A549 treated with ZK216348 at 1 μM for 4 hours (cell line): Measurements from ENCODE around the gene ODF2. TPM values are rescaled to one million over a fixed set of nuclear protein-coding genes. Genes with fewer than 3 reads are reported as not detected.

Experiments
- total RNA-seq: library from RNA; stranded (reverse); fragments of 200-300 nt; extraction: Qiagen RNA extraction; gene quantifications from 5 replicates; pipeline ENCODE4 v1.2.3, GENCODE V29; 2022; ENCODE audit warnings: low read depth

Gene ODF2
- total RNA-seq: 26.8 to 29.4 TPM (median 28.0 TPM) in 5 replicates

DNA sequence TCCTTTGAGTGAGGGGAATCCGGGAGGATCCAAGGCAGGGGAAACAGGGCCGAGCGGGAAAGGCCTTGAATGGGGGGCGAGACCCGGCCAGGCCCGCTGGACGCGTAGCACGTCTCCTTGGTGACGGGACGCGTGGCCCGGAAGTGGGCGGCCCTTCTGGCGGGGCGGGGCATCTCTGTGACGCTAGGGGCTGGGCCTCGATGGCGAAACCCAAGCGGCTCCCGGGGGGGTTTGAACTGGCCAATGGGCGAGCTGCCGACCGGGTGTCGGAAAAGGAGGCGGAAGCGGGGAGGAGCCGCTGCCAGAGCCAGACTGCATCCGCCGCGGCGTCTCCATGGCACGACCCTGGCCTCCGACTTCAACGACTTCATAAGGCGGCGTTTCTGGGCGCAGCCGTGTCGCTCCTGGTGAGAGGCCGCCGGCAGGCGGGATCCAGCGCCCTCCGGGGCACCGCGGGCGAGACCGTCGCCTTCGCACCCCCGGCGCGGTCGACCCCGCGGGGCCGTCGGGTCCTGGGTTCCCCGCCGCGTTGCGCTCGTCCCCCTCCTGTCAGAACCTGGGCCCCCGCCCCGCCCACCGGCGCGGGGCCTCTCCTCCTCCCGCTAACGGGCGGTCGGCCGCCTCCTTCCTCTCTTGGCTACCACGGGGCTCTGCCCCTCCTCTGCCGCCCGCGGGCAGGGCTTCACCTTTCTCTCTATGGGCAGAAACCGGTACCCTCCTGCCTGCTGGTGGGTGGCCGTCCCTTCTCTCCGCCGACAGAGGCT is at the start of gene ODF2:
TSS of gene ODF2 (plus strand) at position 158 of the 764 bp plus-strand sequence. CDS start at position 244, 86 bp downstream.

DNA sequence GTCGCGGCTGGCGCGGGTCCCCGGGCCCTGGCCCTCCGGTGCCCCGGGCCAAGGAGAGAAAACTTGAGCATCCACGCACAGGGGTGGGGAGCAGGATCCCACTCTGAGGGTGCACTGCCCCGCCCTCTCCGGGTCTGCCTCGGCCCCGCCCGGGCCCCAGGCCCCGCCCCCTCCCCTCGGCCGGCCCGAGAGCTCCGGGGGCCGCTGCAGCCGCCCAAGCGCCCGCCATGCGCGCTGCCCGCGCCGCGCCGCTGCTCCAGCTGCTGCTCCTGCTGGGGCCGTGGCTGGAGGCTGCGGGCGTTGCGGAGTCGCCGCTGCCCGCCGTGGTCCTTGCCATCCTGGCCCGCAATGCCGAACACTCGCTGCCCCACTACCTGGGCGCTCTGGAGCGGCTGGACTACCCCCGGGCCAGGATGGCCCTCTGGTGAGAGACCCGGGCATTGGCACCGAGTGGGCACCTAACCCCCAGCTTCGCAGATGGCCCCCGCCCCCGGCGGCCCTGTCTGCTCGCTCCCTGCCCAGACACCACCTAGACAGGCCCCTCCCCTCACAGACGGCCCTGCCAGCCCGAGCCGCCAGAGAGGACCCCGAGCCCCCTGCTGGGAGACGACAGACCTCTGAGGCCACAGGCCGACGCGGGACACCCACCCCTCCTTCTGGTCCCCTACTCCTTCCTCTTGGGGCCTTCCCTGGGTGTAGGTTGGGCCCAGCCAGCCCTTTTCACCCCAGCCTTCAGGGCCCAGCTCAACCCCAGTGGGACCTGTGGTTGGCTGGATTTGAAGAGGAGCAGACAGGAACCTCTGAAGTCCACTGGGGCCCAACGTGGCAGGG is 34.9 kb upstream of the ODF2 start, which contains the start of gene CERCAM:
TSS of gene CERCAM (plus strand) at position 207 of the 831 bp plus-strand sequence. CDS start at position 228, 21 bp downstream.

DNA sequence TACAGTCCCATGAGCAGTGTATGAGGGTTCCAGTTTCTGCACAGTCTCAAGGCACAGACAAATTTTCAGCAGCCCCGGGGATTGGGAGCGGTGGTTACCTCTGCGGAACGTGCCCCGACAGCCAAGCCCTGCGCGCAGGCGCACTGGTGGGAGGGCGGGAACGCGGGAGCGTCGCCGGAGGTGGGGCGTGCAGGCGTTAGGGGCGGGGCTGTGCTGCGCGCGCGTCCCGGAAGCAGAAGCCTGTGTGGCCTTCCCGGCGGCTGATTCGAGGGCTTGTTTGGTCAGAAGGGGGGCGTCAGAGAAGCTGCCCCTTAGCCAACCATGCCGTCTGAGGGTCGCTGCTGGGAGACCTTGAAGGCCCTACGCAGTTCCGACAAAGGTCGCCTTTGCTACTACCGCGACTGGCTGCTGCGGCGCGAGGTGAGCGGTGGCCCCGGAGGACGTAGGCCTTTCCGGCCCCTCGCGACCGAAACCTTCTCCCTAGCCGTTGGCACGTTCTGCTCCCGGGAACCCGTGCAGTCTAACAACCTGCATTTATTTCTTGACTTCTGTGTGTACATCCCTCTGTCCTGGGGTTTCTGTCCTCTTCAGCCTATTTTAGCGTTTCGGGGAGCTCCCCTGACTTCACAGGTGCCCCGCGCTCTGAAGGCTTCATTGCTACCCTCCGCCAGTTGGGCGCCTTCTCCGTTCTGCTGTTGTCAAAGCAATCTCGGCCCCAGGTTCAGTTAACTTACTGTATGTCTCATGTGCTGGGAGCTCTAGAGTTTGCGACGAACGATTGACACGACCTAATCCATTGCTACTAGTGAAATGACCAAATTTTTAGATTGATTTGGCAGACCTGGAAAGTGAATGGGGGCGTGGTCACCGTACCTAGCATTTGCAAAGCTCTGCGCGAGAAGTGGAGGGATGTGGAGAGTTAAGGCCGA is 48.9 kb downstream of the ODF2 start, which contains the start of gene GLE1:
TSS of gene GLE1 (plus strand) at position 235 of the 929 bp plus-strand sequence. CDS start at position 322, 87 bp downstream.

Other genes starting within 250 kb of the ODF2 start
- gene GOLGA2, start 180.0 kb upstream of the ODF2 start, total RNA-seq: 34.8 to 59.4 TPM (median 47.7 TPM) in 5 replicates
- 36.9 to 46.8 TPM (median 42.1 TPM) in 5 replicates for gene SWI5, start 179.7 kb upstream of the ODF2 start, total RNA-seq
- gene TRUB2, start 133.6 kb upstream of the ODF2 start, total RNA-seq: 39.2 to 53.8 TPM (median 48.5 TPM) in 5 replicates
- gene COQ4, start 133.2 kb upstream of the ODF2 start, total RNA-seq: 48.8 to 62.6 TPM (median 60.0 TPM) in 5 replicates
- 25.0 to 52.4 TPM (median 49.5 TPM) in 5 replicates for gene SLC27A4, start 115.5 kb upstream of the ODF2 start, total RNA-seq
- 61.0 to 87.1 TPM (median 75.2 TPM) in 5 replicates for gene URM1, start 84.6 kb upstream of the ODF2 start, total RNA-seq
- 30.7 to 46.8 TPM (median 37.4 TPM) in 5 replicates for gene CERCAM, start 35.1 kb upstream of the ODF2 start, total RNA-seq
- gene GLE1, start 48.7 kb downstream of the ODF2 start, total RNA-seq: 29.1 to 33.7 TPM (median 30.7 TPM) in 5 replicates
- gene SPTAN1, start 96.6 kb downstream of the ODF2 start, total RNA-seq: 121 to 167 TPM (median 157 TPM) in 5 replicates
- 71.7 to 143 TPM (median 132 TPM) in 5 replicates for gene DYNC2I2, start 200.8 kb downstream of the ODF2 start, total RNA-seq
- 388 to 686 TPM (median 407 TPM) in 5 replicates for gene SET, start 233.2 kb downstream of the ODF2 start, total RNA-seq
- 12.3 to 20.6 TPM (median 18.0 TPM) in 5 replicates for gene PKN3, start 246.5 kb downstream of the ODF2 start, total RNA-seq